PC-9 (cell line): ENCODE measurements around the gene NOS1AP. TPM values are rescaled to one million over a fixed set of nuclear protein-coding genes. Genes with fewer than 3 reads are reported as not detected.

Experiments
- BruUV-seq: library from RNA; stranded (reverse); fragments of 400-500 nt; replicated peaks from 2 replicates; lab custom pipeline; 2021; lab: Mats Ljungman, UMichigan
- CTCF ChIA-PET: fragments of 300-600 bp; sonication (Branson Sonifier 250); formaldehyde crosslinking; loops from one replicate; lab custom pipeline; 2022; ENCODE audit warnings: antibody characterized with exemption; lab: Charles Lee
- POLR2A ChIA-PET: fragments of 300-600 bp; sonication (Branson Sonifier 250); formaldehyde crosslinking; loops from one replicate; lab custom pipeline; 2022; ENCODE audit warnings: antibody characterized with exemption; ENCODE audit not compliant: unreplicated experiment; lab: Charles Lee
- DNase-seq, 2 experiments: peaks; one replicate each; pipeline versions ENCODE4 v3.0.0 to v3.0.0-alpha.2; 2015 to 2022; ENCODE audit warnings: mixed read lengths in 1 of 2
- H2AFZ ChIP-seq: fragments of 200-600 bp; sonication (generic); 2 replicates; pipeline ENCODE4 v1.8.1; 2017; ENCODE audit warnings: antibody characterized with exemption
- H3F3A ChIP-seq: fragments of 200-600 bp; sonication (generic); 2 replicates; pipeline ENCODE4 v1.8.1; 2017; ENCODE audit warnings: antibody characterized with exemption, mild to moderate bottlenecking, low read depth; ENCODE audit not compliant: insufficient read depth
- H3K27ac ChIP-seq: fragments of 200-600 bp; sonication (generic); 2 replicates; pipeline ENCODE4 v1.6.1; 2016; ENCODE audit warnings: mixed run types
- H3K27me3 ChIP-seq: fragments of 200-600 bp; sonication (generic); 2 replicates; pipeline ENCODE4 v1.6.1; 2016; ENCODE audit warnings: low read depth, mixed run types; ENCODE audit not compliant: insufficient read depth
- H3K36me3 ChIP-seq: fragments of 200-600 bp; sonication (generic); 2 replicates; pipeline ENCODE4 v1.6.1; 2016; ENCODE audit warnings: low read depth, mixed run types
- H3K4me1 ChIP-seq: fragments of 200-600 bp; sonication (generic); replicated peaks from 2 replicates; pipeline ENCODE4 v1.6.1; 2016; ENCODE audit warnings: mixed run types; ENCODE audit not compliant: insufficient read depth
- H3K4me2 ChIP-seq: fragments of 200-600 bp; sonication (generic); 2 replicates; pipeline ENCODE4 v1.6.1; 2017; ENCODE audit warnings: mixed run types
- H3K4me3 ChIP-seq: fragments of 200-600 bp; sonication (generic); 2 replicates; pipeline ENCODE4 v1.6.1; 2016; ENCODE audit warnings: mixed run types
- H3K79me2 ChIP-seq: fragments of 200-600 bp; sonication (generic); 2 replicates; pipeline ENCODE4 v1.6.1; 2017; ENCODE audit warnings: low read depth, mixed run types
- H3K9me2 ChIP-seq: fragments of 200-600 bp; sonication (generic); 2 replicates; pipeline ENCODE4 v1.8.1; 2017; ENCODE audit warnings: mild to moderate bottlenecking; ENCODE audit not compliant: insufficient read depth
- H3K9me3 ChIP-seq: fragments of 200-600 bp; sonication (generic); 2 replicates; pipeline ENCODE4 v1.8.1; 2016; ENCODE audit warnings: low read depth; ENCODE audit not compliant: insufficient read depth
- H4K20me1 ChIP-seq: fragments of 200-600 bp; sonication (generic); 2 replicates; pipeline ENCODE4 v1.8.1; 2017; ENCODE audit not compliant: insufficient read depth
- CTCF ChIP-seq: fragments of 200-600 bp; sonication (generic); conservative IDR thresholded peaks from 2 replicates; pipeline ENCODE4 v1.6.1; 2017; ENCODE audit warnings: mixed run types, antibody characterized with exemption, mild to moderate bottlenecking, moderate library complexity
- EZH2 ChIP-seq: fragments of 200-600 bp; sonication (generic); IDR thresholded peaks from 2 replicates; pipeline ENCODE4 v1.8.0; 2017; ENCODE audit warnings: antibody characterized with exemption, low read depth
- intact Hi-C: fragments of 100-400 bp; cut with micrococcal nuclease; formaldehyde crosslinking; loops from one replicate; pipeline ENCODE4 v1.10.0; 2022; ENCODE audit not compliant: unreplicated experiment
- total RNA-seq: library from RNA; stranded (reverse); gene quantifications from 2 replicates; pipeline ENCODE4 v1.2.3, GENCODE V29; 2021

NOS1AP gene
- total RNA-seq, 1 experiment from 2014 or later, result 9.9 TPM

- no peak for DNase-seq
- no peak for TF ChIP-seq CTCF
- no peak for TF ChIP-seq EZH2
- no peaks in the 10 kb centered on the region for H3K27me3 ChIP-seq
- H3K36me3 ChIP-seq, result peaks cover 23% of the 10 kb centered on the region
- intact Hi-C loops, result no loop called here
- H3K9me2 ChIP-seq, result no peaks in the 10 kb centered on the region
- H4K20me1 ChIP-seq, result no peaks in the 10 kb centered on the region
- H3K4me1 ChIP-seq, result peaks cover 15% of the 10 kb centered on the region
- BruUV-seq, result no TSS peak
- H3K79me2 ChIP-seq, result no peaks in the 10 kb centered on the region
- no peak overlapping the region for H3K27ac ChIP-seq
- H3K4me3 ChIP-seq, result no peak overlapping the region
- ChIA-PET CTCF (interaction anchor here (0.7 kb wide), 1 partner anchor 13 kb away, joined by 3 read pairs; no protein-coding TSS in a partner anchor), POLR2A (no interaction called here)
- no peak overlapping the region for H3K4me2 ChIP-seq
- peaks cover 5% of the 10 kb centered on the region for H3F3A ChIP-seq
- H3K9me3 ChIP-seq, result no peaks in the 10 kb centered on the region
- no peak overlapping the region for H2AFZ ChIP-seq
These were observed 310.8 kb downstream of the NOS1AP start for GRCh38 chr1:162380061-162380846.

- POLR2A ChIA-PET, result interaction anchor here (0.8 kb wide), 1 partner anchor 32 kb away, joined by 4 read pairs; no protein-coding TSS in a partner anchor
- CTCF ChIA-PET, result interaction anchor here (1.2 kb wide), 1 partner anchor 24 kb away, joined by 3 read pairs; no protein-coding TSS in a partner anchor
- intact Hi-C loops, result no loop called here
- peaks cover 5% of the 10 kb centered on the region for H3F3A ChIP-seq
- BruUV-seq, result no TSS peak
- H3K4me3 ChIP-seq, result no peak within 1 kb of the TSS
- TF ChIP-seq EZH2 (no peak), CTCF (no peak)
- H3K9me3 ChIP-seq, result no peaks in the 10 kb centered on the region
- peaks cover 19% of the 10 kb centered on the region for H3K36me3 ChIP-seq
- H2AFZ ChIP-seq, result no peak within 1 kb of the TSS
- peaks cover 15% of the 10 kb centered on the region for H3K4me1 ChIP-seq
- no peak within 1 kb of the TSS for H3K4me2 ChIP-seq
- H3K79me2 ChIP-seq, result no peaks in the 10 kb centered on the region
- DNase-seq, result peak; percentile 37 to 75
- H3K9me2 ChIP-seq, result no peaks in the 10 kb centered on the region
- no peaks in the 10 kb centered on the region for H3K27me3 ChIP-seq
- no peaks in the 10 kb centered on the region for H4K20me1 ChIP-seq
- no peak within 1 kb of the TSS for H3K27ac ChIP-seq
These were observed 311.9 kb downstream of the NOS1AP start, which contains the start of gene C1orf226 for GRCh38 chr1:162381383-162381782. Gene C1orf226 (plus strand): TSS chr1:162381728. CDS start chr1:162381902, 174 bp downstream.

- no peaks in the 10 kb centered on the region for H3K9me3 ChIP-seq
- intact Hi-C loops, result no loop called here
- H2AFZ ChIP-seq, result no peak overlapping the region
- no peak overlapping the region for H3K4me2 ChIP-seq
- no peak for DNase-seq
- H3K4me3 ChIP-seq, result no peak overlapping the region
- H3K27me3 ChIP-seq, result no peaks in the 10 kb centered on the region
- peaks cover 5% of the 10 kb centered on the region for H3F3A ChIP-seq
- no TSS peak for BruUV-seq
- ChIA-PET POLR2A (interaction anchor here (0.8 kb wide), 1 partner anchor 32 kb away, joined by 4 read pairs; no protein-coding TSS in a partner anchor), CTCF (interaction anchor here (1.2 kb wide), 1 partner anchor 24 kb away, joined by 3 read pairs; no protein-coding TSS in a partner anchor)
- no peaks in the 10 kb centered on the region for H3K79me2 ChIP-seq
- TF ChIP-seq CTCF (no peak), EZH2 (no peak)
- no peaks in the 10 kb centered on the region for H3K9me2 ChIP-seq
- H4K20me1 ChIP-seq, result no peaks in the 10 kb centered on the region
- no peak overlapping the region for H3K27ac ChIP-seq
- H3K4me1 ChIP-seq, result peaks cover 15% of the 10 kb centered on the region
- peaks cover 19% of the 10 kb centered on the region for H3K36me3 ChIP-seq
These were observed 312.7 kb downstream of the NOS1AP start for GRCh38 chr1:162381941-162382750.
